ENCODE measurements around the gene FFAR4.

The FFAR4 gene

GRCh38 chr10:93601774-93602162 is 35.3 kb downstream of the FFAR4 start:
- no peak for TF ChIP-seq CTCF (IDR thresholded peaks at IDR 0.05; ENCODE audit: low read depth, low read length)
- no peak overlapping the region for H3K4me3 ChIP-seq (replicated peaks in 1 of 2; ENCODE audit: low read depth in 2 of 2, low read length in 2 of 2)
- no peak for DNase-seq (ENCODE audit: low read depth in 2 of 2)

GRCh38 chr10:93603023-93603422 is 36.6 kb downstream of the FFAR4 start:
- no peak overlapping the region for H3K4me3 ChIP-seq (replicated peaks in 1 of 2; ENCODE audit: low read depth in 2 of 2, low read length in 2 of 2)
- TF ChIP-seq CTCF (IDR thresholded peaks at IDR 0.05; ENCODE audit: low read depth, low read length), result no peak
- DNase-seq (ENCODE audit: low read depth in 2 of 2), result no peak

DNA sequence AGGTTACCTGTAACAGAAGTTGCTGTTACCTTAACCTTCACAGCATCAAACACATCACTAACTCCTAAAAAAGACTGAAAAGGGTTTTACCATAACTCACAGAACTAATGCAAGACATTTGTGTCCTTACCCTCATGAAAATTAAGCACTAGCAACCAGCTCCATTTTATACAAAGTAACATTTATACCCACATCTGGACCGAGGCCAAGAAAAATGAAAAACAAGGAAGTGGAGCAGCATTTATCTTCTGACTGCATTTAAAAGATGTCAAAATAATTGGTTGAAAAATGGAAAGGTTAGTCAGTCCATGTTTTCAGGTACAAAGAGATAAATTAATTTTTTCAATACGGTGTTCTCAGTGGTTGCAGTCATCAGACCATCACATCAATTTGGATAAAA is 37.7 kb downstream of the FFAR4 start:
- no peak overlapping the region for H3K4me3 ChIP-seq (replicated peaks in 1 of 2; ENCODE audit: low read depth in 2 of 2, low read length in 2 of 2)
- DNase-seq (ENCODE audit: low read depth in 2 of 2), result no peak
- TF ChIP-seq CTCF (IDR thresholded peaks at IDR 0.05; ENCODE audit: low read depth, low read length), result no peak

GRCh38 chr10:93608421-93608820 is 42.0 kb downstream of the FFAR4 start:
- TF ChIP-seq CTCF (IDR thresholded peaks at IDR 0.05; ENCODE audit: low read depth, low read length), result no peak
- H3K4me3 ChIP-seq (replicated peaks in 1 of 2; ENCODE audit: low read depth in 2 of 2, low read length in 2 of 2), result no peak overlapping the region
- no peak for DNase-seq (ENCODE audit: low read depth in 2 of 2)

- DNase-seq (ENCODE audit: low read depth in 2 of 2), result no peak
- H3K4me3 ChIP-seq (replicated peaks in 1 of 2; ENCODE audit: low read depth in 2 of 2, low read length in 2 of 2), result no peak within 1 kb of the TSS
- no peak for TF ChIP-seq CTCF (IDR thresholded peaks at IDR 0.05; ENCODE audit: low read depth, low read length)
These were observed 45.8 kb downstream of the FFAR4 start, which contains the start of gene PDE6C for GRCh38 chr10:93612311-93612710. Gene PDE6C (plus strand): TSS chr10:93612537. CDS start chr10:93612726, 189 bp downstream.

GRCh38 chr10:93613126-93613525 is 46.7 kb downstream of the FFAR4 start:
- no peak for TF ChIP-seq CTCF (IDR thresholded peaks at IDR 0.05; ENCODE audit: low read depth, low read length)
- H3K4me3 ChIP-seq (replicated peaks in 1 of 2; ENCODE audit: low read depth in 2 of 2, low read length in 2 of 2), result no peak overlapping the region
- DNase-seq (ENCODE audit: low read depth in 2 of 2), result no peak

- no peak overlapping the region for H3K4me3 ChIP-seq (replicated peaks in 1 of 2; ENCODE audit: low read depth in 2 of 2, low read length in 2 of 2)
- TF ChIP-seq CTCF (IDR thresholded peaks at IDR 0.05; ENCODE audit: low read depth, low read length), result no peak
- DNase-seq (ENCODE audit: low read depth in 2 of 2), result no peak
These were observed 47.8 kb downstream of the FFAR4 start for GRCh38 chr10:93614101-93614825.
